Esophagus squamous epithelium (tissue), 5 donors: ENCODE measurements around the gene TRAF3IP1. TPM values are rescaled to one million over a fixed set of nuclear protein-coding genes. Genes with fewer than 3 reads are reported as not detected.

Experiments
- DNase-seq: peaks from one replicate; lab custom pipeline; 2025; lab: John Stamatoyannopoulos, UW
- H3K27ac ChIP-seq, 4 donors: fragments of 200-600 bp; sonication (generic); one replicate each; pipeline ENCODE4 v1.5.1; 2016 to 2019; ENCODE audit warnings: mild to moderate bottlenecking in 1 of 4
- H3K27me3 ChIP-seq, 4 donors: fragments of 200-600 bp; sonication (generic); 1 replicate in 3 of 4; 2 replicates in 1 of 4; pipeline versions ENCODE4 v1.5.1 to v1.6.0; 2017 to 2021; ENCODE audit warnings: antibody characterized with exemption in 1 of 4
- H3K36me3 ChIP-seq, 3 donors: fragments of 200-600 bp; sonication (generic); one replicate each; pipeline ENCODE4 v1.5.1; 2016 to 2019
- H3K4me1 ChIP-seq, 3 donors: fragments of 200-600 bp; sonication (generic); one replicate each; pipeline ENCODE4 v1.5.1; 2017 to 2019
- H3K4me3 ChIP-seq, 4 donors: fragments of 200-600 bp; sonication (generic); 1 replicate in 3 of 4; 2 replicates in 1 of 4; pipeline ENCODE4 v1.5.1; 2016 to 2019; ENCODE audit warnings: mild to moderate bottlenecking in 2 of 4, moderate library complexity in 1 of 4
- H3K9me3 ChIP-seq, 3 donors: fragments of 200-600 bp; sonication (generic); one replicate each; pipeline ENCODE4 v1.5.1; 2016 to 2019
- POLR2A ChIP-seq, 4 donors: fragments of 450-650 bp; IDR thresholded peaks; one replicate each; pipeline ENCODE4 v1.6.1; 2017; ENCODE audit warnings: antibody characterized with exemption in 4 of 4, mild to moderate bottlenecking in 4 of 4, moderate library complexity in 3 of 4
- WGBS, 2 donors: methylation state at CpG; one replicate each; pipeline ENCODE4 v1.1.5; 2018; 5-methylcytosine and 5-hydroxymethylcytosine counted together
- intact Hi-C: fragments of 100-400 bp; cut with DNase I; formaldehyde crosslinking; loops from one replicate; pipeline ENCODE4 v1.15.0; 2022
- total RNA-seq, 4 donors: library from RNA; depleted of rRNA; stranded (reverse); fragments of >200 nt; gene quantifications; one replicate each; pipeline ENCODE4 v1.1.0, GENCODE V29; 2016
- TF ChIP-seq, protein P1 (sequence below), 6 experiments: fragments of 450-650 bp in 4 of 6; fragments of 200-600 bp in 2 of 6; sonication (generic) in 2 of 6; IDR thresholded peaks; one replicate each; pipeline ENCODE4 v1.5.1; 2016 to 2019; ENCODE audit warnings: antibody characterized with exemption in 6 of 6, mild to moderate bottlenecking in 4 of 6, moderate library complexity in 4 of 6
- donor health status: DM: yes; HTN: yes; CAD: no.

Gene TRAF3IP1
- total RNA-seq, 4 donors from 2014 or later: 5.4 to 13.5 (median 9.8) TPM

DNA sequence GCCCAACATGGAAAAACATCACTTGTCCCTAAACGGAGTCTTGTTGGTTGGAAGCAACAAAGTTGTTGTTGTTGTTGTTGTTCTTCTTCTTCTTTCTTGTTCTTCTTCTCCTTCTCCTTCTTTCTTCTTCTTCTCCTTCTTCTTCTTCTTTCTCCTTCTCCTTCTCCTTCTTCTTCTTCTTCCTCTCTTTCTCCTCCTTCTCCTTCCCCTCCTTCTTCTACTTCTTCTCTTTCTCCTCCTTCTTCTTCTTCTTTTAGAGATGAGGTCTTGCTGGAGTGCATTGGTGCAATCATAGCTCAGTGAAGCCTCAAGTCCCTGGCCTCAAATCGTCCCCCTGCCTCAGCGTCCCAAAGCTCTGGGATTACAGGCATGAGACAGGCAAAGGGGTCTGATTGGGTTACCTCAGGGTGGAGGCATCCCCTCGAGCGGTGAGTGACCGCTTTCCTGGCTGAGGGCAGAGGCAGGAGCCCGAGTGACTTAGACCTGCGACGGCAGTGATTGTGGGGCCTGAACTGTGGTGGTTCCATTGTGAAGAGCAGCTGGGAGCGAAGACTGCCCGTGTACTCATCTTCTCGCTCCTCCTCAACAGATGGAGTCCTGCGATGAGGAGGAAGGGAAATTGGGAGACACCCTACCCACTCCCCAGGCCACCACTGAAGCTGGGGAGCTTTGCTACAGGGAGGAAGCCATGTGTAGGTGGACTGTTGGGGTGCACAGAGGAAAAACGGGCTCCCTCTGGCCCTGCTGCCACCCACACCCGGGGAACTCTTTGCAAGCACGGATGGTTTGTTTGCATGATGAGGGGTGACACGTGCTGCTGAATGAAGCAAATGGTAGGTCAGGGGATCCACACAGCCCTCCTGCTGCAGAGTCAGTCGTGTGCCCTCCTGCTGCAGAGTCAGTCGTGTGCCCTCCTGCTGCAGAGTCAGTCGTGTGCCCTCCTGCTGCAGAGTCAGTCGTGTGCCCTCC lies 24.9 kb upstream of the TRAF3IP1 start:
- TF ChIP-seq, protein P1, sequence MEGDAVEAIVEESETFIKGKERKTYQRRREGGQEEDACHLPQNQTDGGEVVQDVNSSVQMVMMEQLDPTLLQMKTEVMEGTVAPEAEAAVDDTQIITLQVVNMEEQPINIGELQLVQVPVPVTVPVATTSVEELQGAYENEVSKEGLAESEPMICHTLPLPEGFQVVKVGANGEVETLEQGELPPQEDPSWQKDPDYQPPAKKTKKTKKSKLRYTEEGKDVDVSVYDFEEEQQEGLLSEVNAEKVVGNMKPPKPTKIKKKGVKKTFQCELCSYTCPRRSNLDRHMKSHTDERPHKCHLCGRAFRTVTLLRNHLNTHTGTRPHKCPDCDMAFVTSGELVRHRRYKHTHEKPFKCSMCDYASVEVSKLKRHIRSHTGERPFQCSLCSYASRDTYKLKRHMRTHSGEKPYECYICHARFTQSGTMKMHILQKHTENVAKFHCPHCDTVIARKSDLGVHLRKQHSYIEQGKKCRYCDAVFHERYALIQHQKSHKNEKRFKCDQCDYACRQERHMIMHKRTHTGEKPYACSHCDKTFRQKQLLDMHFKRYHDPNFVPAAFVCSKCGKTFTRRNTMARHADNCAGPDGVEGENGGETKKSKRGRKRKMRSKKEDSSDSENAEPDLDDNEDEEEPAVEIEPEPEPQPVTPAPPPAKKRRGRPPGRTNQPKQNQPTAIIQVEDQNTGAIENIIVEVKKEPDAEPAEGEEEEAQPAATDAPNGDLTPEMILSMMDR (IDR thresholded peaks at IDR 0.05): no peak
- no peak for TF ChIP-seq POLR2A (IDR thresholded peaks at IDR 0.05)
- DNase-seq: no peak
- peaks cover 0 to 9% (median 0%) of the 10 kb centered on the region in 4 donors for H3K27me3 ChIP-seq
- no peak overlapping the region for H3K27ac ChIP-seq
- no peaks in the 10 kb centered on the region for H3K36me3 ChIP-seq
- no peak overlapping the region for H3K4me3 ChIP-seq
- peaks cover 0 to 23% (median 8%) of the 10 kb centered on the region in 3 donors for H3K4me1 ChIP-seq
- intact Hi-C loops: no loop called here
- 79 to 89% methylated on average over 10 to 13 of the region's 21 CpGs for WGBS, 2 donors
- no peaks in the 10 kb centered on the region for H3K9me3 ChIP-seq

GRCh38 chr2:238296638-238297457 lies 23.5 kb upstream of the TRAF3IP1 start:
- Histone ChIP-seq H3K4me1 (peaks cover 0 to 13% (median 0%) of the 10 kb centered on the region in 3 donors), H3K27ac (no peak overlapping the region), H3K27me3 (peaks cover 0 to 9% (median 0%) of the 10 kb centered on the region in 4 donors), H3K4me3 (no peak overlapping the region), H3K9me3 (no peaks in the 10 kb centered on the region), H3K36me3 (no peaks in the 10 kb centered on the region)
- no peak for DNase-seq
- WGBS, 2 donors: 82 to 88% methylated on average over 7 to 8 of the region's 24 CpGs
- intact Hi-C loops: no loop called here
- no peak for TF ChIP-seq POLR2A (IDR thresholded peaks at IDR 0.05)
- TF ChIP-seq, protein P1 (IDR thresholded peaks at IDR 0.05): no peak

- intact Hi-C loops: no loop called here
- TF ChIP-seq POLR2A (IDR thresholded peaks at IDR 0.05): no peak
- TF ChIP-seq, protein P1 (IDR thresholded peaks at IDR 0.05): no peak
- Histone ChIP-seq H3K4me3 (no peak overlapping the region), H3K27ac (no peak overlapping the region), H3K9me3 (no peaks in the 10 kb centered on the region), H3K27me3 (peaks cover 0 to 9% (median 0%) of the 10 kb centered on the region in 4 donors), H3K4me1 (peaks cover 0 to 13% (median 0%) of the 10 kb centered on the region in 3 donors), H3K36me3 (no peaks in the 10 kb centered on the region)
- WGBS, 2 donors: 26 to 44% methylated on average over 7 of the region's 7 CpGs
- DNase-seq: no peak
These were observed 20.5 kb upstream of the TRAF3IP1 start for GRCh38 chr2:238299803-238300202.

DNA sequence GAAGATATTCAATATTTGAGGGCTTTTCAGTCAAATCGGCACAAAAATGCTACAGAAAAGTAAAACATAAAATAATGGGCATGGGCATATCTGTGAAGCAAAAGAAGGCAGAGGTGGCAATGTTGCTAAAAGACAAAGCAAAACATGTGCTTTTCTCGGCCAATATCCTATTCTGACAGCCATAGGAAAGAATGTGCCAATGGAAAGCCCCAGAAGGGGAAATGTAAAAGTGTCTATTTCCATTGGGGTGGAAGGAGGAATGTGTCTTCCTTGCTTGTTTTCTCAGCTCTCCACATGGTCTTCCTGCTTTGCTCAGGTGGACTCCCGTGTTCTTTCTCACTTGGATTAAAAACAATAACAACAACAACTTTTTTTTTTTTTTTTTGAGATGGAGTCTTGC lies 18.2 kb upstream of the TRAF3IP1 start:
- Histone ChIP-seq H3K4me3 (no peak overlapping the region), H3K27ac (no peak overlapping the region), H3K9me3 (no peaks in the 10 kb centered on the region), H3K27me3 (peaks cover 0 to 4% (median 0%) of the 10 kb centered on the region in 4 donors), H3K36me3 (no peaks in the 10 kb centered on the region), H3K4me1 (peaks cover 0 to 13% (median 0%) of the 10 kb centered on the region in 3 donors)
- intact Hi-C loops: no loop called here
- DNase-seq: no peak
- TF ChIP-seq POLR2A (IDR thresholded peaks at IDR 0.05): no peak
- TF ChIP-seq, protein P1 (IDR thresholded peaks at IDR 0.05): no peak
- WGBS, 2 donors: 61 to 66% methylated on average over 3 of the region's 3 CpGs
